Astrocyte (in vitro differentiated cells and primary cell): ENCODE results near the gene DIAPH2. TPM values are rescaled to one million over a fixed set of nuclear protein-coding genes. Genes with fewer than 3 reads are reported as not detected.
"Not testable (repeated sequence)": the region's sequence is repeated elsewhere in the genome, so short reads cannot be mapped to it uniquely, and the experiment has no call there.

ENCODE experiments used
- DNase-seq: peaks from one replicate; pipeline ENCODE4 v3.0.0-alpha.2; 2010; ENCODE audit warnings: low read depth
- FAIRE-seq: peaks from 2 replicates; lab custom pipeline; 2011; peaks lifted over from hg19 to GRCh38; lab: Jason Lieb, UNC
- H2AFZ ChIP-seq: 2 replicates; pipeline ENCODE4 v1.6.0; 2012; ENCODE audit warnings: low read depth, low read length, inconsistent platforms
- H3K27ac ChIP-seq: 2 replicates; pipeline ENCODE4 v1.5.1; 2011; ENCODE audit warnings: low read depth, low read length, inconsistent platforms
- H3K27me3 ChIP-seq: 2 replicates; pipeline ENCODE4 v1.6.0; 2011; ENCODE audit warnings: low read length, inconsistent platforms; ENCODE audit not compliant: insufficient read depth
- H3K36me3 ChIP-seq: 2 replicates; pipeline ENCODE4 v1.5.1; 2011; ENCODE audit warnings: low read length, inconsistent platforms; ENCODE audit not compliant: insufficient read depth
- H3K4me1 ChIP-seq: 2 replicates; pipeline ENCODE4 v1.5.1; 2011; ENCODE audit warnings: low read length, inconsistent platforms; ENCODE audit not compliant: insufficient read depth
- H3K4me2 ChIP-seq: 2 replicates; pipeline ENCODE4 v1.6.0; 2012; ENCODE audit warnings: low read length, inconsistent platforms
- H3K4me3 ChIP-seq: 2 replicates; pipeline ENCODE4 v1.5.1; 2011; ENCODE audit warnings: low read depth, mild to moderate bottlenecking, low read length, inconsistent platforms; ENCODE audit not compliant: insufficient read depth
- H3K79me2 ChIP-seq: 2 replicates; pipeline ENCODE4 v1.6.0; 2012; ENCODE audit warnings: mild to moderate bottlenecking, low read length, inconsistent platforms; ENCODE audit not compliant: insufficient read depth
- H3K9ac ChIP-seq: 2 replicates; pipeline ENCODE4 v1.6.0; 2012; ENCODE audit warnings: mild to moderate bottlenecking, low read length, inconsistent platforms
- H3K9me3 ChIP-seq: 2 replicates; pipeline ENCODE4 v1.5.1; 2012; ENCODE audit warnings: low read depth, mild to moderate bottlenecking, low read length, inconsistent platforms; ENCODE audit not compliant: insufficient read depth
- H4K20me1 ChIP-seq: 2 replicates; pipeline ENCODE4 v1.6.0; 2012; ENCODE audit warnings: low read length, inconsistent platforms; ENCODE audit not compliant: insufficient read depth
- H3K27ac Mint-ChIP-seq: one replicate; pipeline ENCODE4 v1.8.0; 2021; ENCODE audit warnings: mild to moderate bottlenecking, mixed read lengths; ENCODE audit not compliant: unreplicated experiment
- H3K27me3 Mint-ChIP-seq: one replicate; pipeline ENCODE4 v1.8.0; 2021; ENCODE audit warnings: low read depth, mixed read lengths; ENCODE audit not compliant: unreplicated experiment
- H3K36me3 Mint-ChIP-seq: one replicate; pipeline ENCODE4 v1.8.0; 2021; ENCODE audit warnings: low read depth, mixed read lengths; ENCODE audit not compliant: unreplicated experiment
- H3K4me1 Mint-ChIP-seq: one replicate; pipeline ENCODE4 v1.8.0; 2021; ENCODE audit warnings: low read depth, mixed read lengths; ENCODE audit not compliant: unreplicated experiment
- H3K4me3 Mint-ChIP-seq: one replicate; pipeline ENCODE4 v1.8.0; 2021; ENCODE audit warnings: mild to moderate bottlenecking, moderate library complexity, mixed read lengths; ENCODE audit not compliant: unreplicated experiment
- H3K9me3 Mint-ChIP-seq: one replicate; pipeline ENCODE4 v1.8.0; 2021; ENCODE audit warnings: mild to moderate bottlenecking, mixed read lengths; ENCODE audit not compliant: unreplicated experiment
- CTCF ChIP-seq: IDR thresholded peaks from 2 replicates; pipeline ENCODE4 v1.5.1; 2011; ENCODE audit warnings: low read depth, mild to moderate bottlenecking, inconsistent platforms, low read length, moderate library complexity; ENCODE audit not compliant: insufficient read depth
- EZH2 ChIP-seq: IDR thresholded peaks from 2 replicates; pipeline ENCODE4 v1.6.1; 2012; ENCODE audit warnings: mild to moderate bottlenecking, low read length, inconsistent platforms; ENCODE audit not compliant: insufficient read depth
- total RNA-seq: library from RNA; stranded (reverse); gene quantifications from 2 replicates; pipeline ENCODE4 v1.2.1, GENCODE V29; 2021

Gene DIAPH2
- total RNA-seq, 1 donor from 2014 or later: 9.8 TPM

GRCh38 chrX:96722781-96723180 lies 38.1 kb downstream of the DIAPH2 start:
- H3K27ac Mint-ChIP-seq: no peak overlapping the region
- FAIRE-seq (no peak), DNase-seq (no peak)
- Histone ChIP-seq H3K9me3 (no peaks in the 10 kb centered on the region), H3K4me3 (no peak overlapping the region), H3K9ac (no peak overlapping the region), H3K4me2 (no peak overlapping the region), H4K20me1 (no peaks in the 10 kb centered on the region), H3K27me3 (no peaks in the 10 kb centered on the region), H3K79me2 (no peaks in the 10 kb centered on the region), H3K36me3 (no peaks in the 10 kb centered on the region), H3K4me1 (no peaks in the 10 kb centered on the region), H2AFZ (no peak overlapping the region), H3K27ac (no peak overlapping the region)
- H3K36me3 Mint-ChIP-seq: no peaks in the 10 kb centered on the region
- TF ChIP-seq CTCF: no peak
- TF ChIP-seq EZH2: no peak
- H3K27me3 Mint-ChIP-seq: no peaks in the 10 kb centered on the region
- H3K9me3 Mint-ChIP-seq: no peaks in the 10 kb centered on the region
- no peak overlapping the region for H3K4me3 Mint-ChIP-seq
- H3K4me1 Mint-ChIP-seq: no peaks in the 10 kb centered on the region

GRCh38 chrX:96729053-96729452 lies 44.4 kb downstream of the DIAPH2 start:
- DNase-seq (no peak), FAIRE-seq (no peak)
- Mint-ChIP-seq H3K36me3 (no peaks in the 10 kb centered on the region), H3K4me1 (no peaks in the 10 kb centered on the region), H3K27ac (no peak overlapping the region), H3K9me3 (no peaks in the 10 kb centered on the region), H3K27me3 (no peaks in the 10 kb centered on the region), H3K4me3 (no peak overlapping the region)
- Histone ChIP-seq H4K20me1 (no peaks in the 10 kb centered on the region), H2AFZ (no peak overlapping the region), H3K4me2 (no peak overlapping the region), H3K27me3 (no peaks in the 10 kb centered on the region), H3K9me3 (no peaks in the 10 kb centered on the region), H3K4me3 (no peak overlapping the region), H3K27ac (no peak overlapping the region), H3K4me1 (no peaks in the 10 kb centered on the region), H3K79me2 (no peaks in the 10 kb centered on the region), H3K9ac (no peak overlapping the region), H3K36me3 (no peaks in the 10 kb centered on the region)
- no peak for TF ChIP-seq EZH2
- no peak for TF ChIP-seq CTCF

- no peak overlapping the region for H3K4me2 ChIP-seq
- H3K79me2 ChIP-seq: no peaks in the 10 kb centered on the region
- H3K9me3 ChIP-seq: no peaks in the 10 kb centered on the region
- FAIRE-seq (peak; percentile 13), DNase-seq (no peak)
- no peaks in the 10 kb centered on the region for H4K20me1 ChIP-seq
- no peak for TF ChIP-seq EZH2
- no peak for TF ChIP-seq CTCF
- H3K4me1 ChIP-seq: no peaks in the 10 kb centered on the region
- H3K9ac ChIP-seq: no peak overlapping the region
- H3K27ac ChIP-seq: no peak overlapping the region
- no peaks in the 10 kb centered on the region for H3K36me3 ChIP-seq
- H3K4me3 Mint-ChIP-seq: no peak overlapping the region
- no peaks in the 10 kb centered on the region for H3K9me3 Mint-ChIP-seq
- no peak overlapping the region for H3K4me3 ChIP-seq
- no peaks in the 10 kb centered on the region for H3K27me3 Mint-ChIP-seq
- no peaks in the 10 kb centered on the region for H3K36me3 Mint-ChIP-seq
- no peak overlapping the region for H3K27ac Mint-ChIP-seq
- H3K4me1 Mint-ChIP-seq: no peaks in the 10 kb centered on the region
- no peak overlapping the region for H2AFZ ChIP-seq
- no peaks in the 10 kb centered on the region for H3K27me3 ChIP-seq
These were observed 45.4 kb downstream of the DIAPH2 start for GRCh38 chrX:96729868-96730643.

- not testable (repeated sequence) for DNase-seq, H3K36me3 Mint-ChIP-seq, H3K4me3 ChIP-seq, H3K9me3 ChIP-seq, FAIRE-seq, H3K4me2 ChIP-seq, H3K36me3 ChIP-seq, H3K27me3 Mint-ChIP-seq, H3K9ac ChIP-seq, H3K27me3 ChIP-seq, H4K20me1 ChIP-seq, H3K79me2 ChIP-seq, H3K4me3 Mint-ChIP-seq, H3K4me1 ChIP-seq, H3K27ac ChIP-seq, H3K27ac Mint-ChIP-seq, H2AFZ ChIP-seq, H3K9me3 Mint-ChIP-seq, H3K4me1 Mint-ChIP-seq
These were observed 46.4 kb downstream of the DIAPH2 start for GRCh38 chrX:96731000-96731399.
